ENCODE measurements around the gene FBF1.
"Not testable (repeated sequence)": the region's sequence is repeated elsewhere in the genome, so short reads cannot be mapped to it uniquely, and the experiment has no call there.

The FBF1 gene

DNA sequence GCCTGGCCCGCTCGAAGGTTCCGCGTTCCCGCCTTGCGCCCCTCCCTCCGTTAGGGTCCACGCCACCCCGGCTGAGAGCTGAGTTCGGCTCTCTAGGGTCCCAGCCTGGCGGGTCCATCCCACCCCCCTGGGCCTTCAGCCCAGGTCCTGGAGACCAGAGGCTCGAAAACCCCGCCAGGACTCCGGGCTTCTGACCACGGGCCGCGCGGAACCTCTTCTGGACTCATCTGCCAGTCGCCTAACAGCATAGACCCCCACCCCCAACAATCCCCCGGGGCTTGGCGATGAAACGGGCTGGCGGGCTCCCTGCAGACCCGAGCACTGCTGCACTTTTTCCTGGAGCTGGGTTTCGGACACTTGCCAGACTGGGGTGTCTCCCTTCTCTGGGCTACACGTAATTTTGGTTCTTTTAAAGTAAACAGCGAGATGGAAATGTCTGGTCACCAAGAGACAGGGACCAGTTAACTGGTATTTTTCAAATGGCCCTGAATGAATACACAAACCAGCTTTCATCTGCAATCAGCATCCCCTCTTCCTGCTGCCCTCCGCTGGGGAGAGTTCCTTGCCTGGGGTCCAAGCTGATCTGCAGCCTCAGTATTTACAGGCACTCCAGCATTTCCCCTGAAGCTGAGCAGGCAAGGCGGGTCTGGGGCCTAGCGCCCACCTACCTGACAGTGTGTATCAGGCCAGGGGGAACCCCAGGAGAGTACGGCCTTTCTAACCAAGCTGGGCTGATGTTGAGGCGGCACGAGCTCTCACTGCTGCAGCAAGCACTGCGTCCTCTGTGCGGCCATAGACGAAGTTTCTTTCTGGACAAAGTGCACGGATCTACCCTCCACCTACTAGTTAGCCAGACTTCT is 43.5 kb downstream of the FBF1 start:
- peak overlapping the region; percentile 4 for H3K4me3 ChIP-seq (ENCODE audit: low read depth, low read length)

DNA sequence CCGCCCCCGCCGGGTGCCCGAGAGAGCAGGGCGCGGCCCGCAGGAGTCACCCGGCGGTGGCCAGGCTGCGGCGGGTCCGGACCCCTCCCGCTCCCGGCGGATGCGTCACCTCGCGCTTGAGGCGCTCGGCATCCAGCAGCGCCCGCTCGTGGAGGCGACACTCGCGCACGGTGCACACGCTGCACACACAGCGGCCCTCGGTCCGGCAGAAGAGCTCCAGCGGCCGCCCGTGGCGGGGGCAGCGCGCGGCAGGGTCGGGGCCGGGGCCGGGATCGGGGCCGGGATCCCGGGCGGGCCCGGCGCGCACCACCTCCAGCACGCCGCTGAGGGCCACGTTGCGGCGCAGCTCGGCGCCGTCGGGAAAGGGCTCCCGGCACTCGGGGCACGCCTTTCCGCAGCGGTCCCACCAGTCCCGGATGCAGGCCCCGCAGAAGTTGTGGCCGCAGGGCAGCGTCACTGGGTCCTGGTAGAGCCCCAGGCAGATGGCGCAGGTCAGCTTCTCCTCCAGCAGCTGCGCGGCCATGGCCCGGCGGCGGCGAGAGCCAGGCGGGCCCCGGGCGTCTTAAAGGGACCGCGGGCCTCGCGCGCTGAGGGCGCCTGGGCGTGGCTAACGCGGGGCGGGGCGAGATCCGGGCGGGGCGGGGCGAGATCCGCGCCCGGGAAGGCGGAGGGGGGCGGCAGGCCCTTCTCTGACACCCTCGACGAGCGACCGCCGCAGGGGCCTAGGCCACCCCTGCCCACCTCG is 44.3 kb downstream of the FBF1 start, which contains the start of gene TRIM65:
Gene TRIM65, minus strand, starts transcription at position 537 of the 745 bp plus-strand sequence. Its CDS starts 14 bp downstream, at position 523.
- peak within 1 kb of the TSS; percentile 74 for H3K4me3 ChIP-seq (ENCODE audit: low read depth, low read length)

DNA sequence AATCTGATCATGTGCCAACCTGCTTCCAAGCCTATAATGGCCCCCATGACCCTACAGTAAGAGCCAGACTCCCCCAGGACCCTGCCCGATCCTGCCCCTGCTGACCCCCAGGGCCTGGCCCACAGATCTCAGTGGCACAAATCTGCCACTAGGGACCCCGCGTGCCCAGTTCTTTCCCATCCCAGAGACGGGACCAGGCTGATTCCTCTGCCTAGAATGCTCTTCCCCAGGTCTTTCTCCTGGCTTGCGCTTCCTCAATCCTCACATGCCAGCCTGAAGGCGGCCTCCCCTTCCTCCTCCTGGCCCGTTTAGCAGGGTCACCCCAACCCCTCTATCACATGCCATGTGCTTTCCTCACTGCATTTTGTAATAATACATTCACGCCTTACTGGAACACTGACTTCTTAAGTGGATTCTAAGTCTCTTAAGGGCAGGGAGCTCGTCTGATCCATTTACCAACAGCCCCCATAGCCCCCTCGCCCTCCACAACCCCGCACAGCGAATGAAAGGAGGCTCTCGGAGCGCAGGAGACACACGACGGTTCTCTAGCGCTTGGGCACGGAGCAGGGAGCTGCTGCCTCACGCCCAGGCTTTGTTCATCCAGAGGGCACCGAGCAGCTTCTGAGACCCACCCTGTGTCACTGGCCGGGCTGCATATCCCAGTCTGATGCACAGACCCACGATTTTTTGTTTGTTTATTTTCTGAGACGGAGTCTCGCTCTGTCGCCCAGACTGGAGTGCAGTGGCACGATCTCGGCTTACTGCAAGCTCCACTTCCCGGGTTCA is 45.3 kb downstream of the FBF1 start:
- H3K4me3 ChIP-seq (ENCODE audit: low read depth, low read length): peak overlapping the region; percentile 74

DNA sequence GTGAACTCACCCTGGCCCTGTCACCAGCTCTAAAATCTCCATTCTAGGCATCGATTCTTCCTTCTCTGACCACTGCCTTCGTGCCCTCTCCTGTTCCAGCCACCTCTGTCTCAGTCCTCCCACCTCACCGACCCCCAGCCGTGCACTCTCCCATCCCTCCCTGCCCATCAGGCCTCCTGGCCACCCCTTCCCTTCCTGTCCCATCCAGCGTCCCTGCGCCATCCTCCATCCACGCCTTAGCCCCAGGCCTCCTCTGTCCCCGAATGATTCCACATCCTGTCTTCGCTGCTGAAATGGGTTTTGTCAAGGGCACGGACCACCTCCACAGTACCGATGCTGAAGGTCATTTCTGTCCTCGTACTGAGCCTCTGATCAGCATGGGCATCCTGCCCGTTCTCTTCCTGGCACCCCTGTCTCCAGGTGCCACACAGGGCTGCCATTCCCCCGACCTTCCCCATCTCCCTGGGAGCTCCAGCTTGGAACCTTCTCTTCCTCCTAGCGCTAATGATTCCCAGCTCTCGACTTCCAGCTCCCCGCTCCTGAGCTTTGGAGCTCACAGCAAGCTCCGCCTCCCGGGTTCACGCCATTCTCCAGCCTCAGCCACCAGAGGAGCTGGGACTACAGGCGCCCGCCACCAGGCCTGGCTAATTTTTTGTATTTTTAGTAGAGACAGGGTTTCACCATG is 46.7 kb downstream of the FBF1 start:
- no peak overlapping the region for H3K4me3 ChIP-seq (ENCODE audit: low read depth, low read length)

DNA sequence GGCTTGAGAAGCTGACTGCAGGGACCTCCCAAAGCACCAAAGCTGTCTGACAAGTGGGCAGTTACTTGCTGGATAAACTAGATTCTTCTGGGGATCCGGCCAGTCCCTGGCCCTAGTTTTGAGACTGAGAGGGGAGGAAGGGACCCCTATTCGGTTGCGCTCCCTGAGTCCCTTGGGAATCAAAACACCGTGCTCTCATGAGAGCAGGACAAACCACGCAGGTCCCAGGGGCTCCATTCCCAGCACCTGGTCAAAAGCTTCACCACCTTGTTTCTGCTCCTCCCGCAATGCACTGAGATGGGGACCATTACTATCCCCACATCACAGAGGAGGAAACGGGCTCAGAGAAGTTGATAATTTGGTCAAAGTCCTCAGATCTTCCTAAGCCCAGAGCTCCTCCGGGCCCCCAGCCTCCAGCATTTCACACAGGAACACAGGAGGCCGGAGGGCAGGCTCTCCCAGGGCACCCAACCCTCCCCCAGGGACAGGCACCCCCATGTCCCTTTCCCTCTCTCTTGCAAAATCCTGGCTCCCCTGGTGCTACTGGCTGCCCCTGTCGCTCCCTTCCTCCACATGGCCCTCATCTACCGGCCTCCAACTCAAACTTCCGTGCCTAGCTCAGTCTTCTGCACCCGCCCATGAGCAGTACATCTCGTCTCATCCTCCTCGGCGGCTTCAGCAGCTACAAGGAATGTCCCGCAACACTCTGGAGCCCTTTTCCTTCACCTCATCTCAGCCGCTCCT is 47.4 kb downstream of the FBF1 start:
- no peak overlapping the region for H3K4me3 ChIP-seq (ENCODE audit: low read depth, low read length)

DNA sequence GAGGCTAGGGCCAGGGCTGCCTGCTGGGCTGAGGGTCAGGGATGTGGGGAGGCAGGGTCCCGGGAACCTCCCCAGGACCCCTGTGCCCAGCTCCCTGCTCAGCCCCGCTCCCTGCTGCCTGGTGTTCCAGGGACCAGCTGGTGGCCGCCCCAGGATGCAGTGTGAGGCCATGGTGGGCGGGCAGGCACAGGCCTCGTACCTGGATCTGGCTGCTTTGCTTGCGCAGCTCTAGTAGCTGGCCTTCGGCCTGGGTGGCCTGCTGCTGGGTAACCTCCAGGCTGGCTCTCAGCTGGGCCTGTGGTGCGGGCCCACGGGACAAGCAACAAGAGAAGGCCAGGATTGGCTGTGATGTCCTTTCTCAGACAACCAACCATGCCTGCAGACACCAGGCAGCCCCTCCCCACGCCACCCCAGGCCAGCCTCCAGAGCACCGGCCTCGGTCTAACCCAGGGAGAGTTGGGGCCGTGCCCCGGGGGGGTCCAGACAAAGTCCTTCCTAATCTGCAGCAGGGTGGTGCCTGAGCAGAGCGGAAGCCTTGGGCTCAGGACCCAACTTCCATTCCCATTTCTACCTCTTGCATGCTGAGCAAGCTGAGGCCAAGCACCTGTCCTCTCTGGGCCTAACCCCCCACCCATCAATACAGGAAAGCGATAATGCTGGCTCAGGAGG is 48.2 kb downstream of the FBF1 start:
- no peak overlapping the region for H3K4me3 ChIP-seq (ENCODE audit: low read depth, low read length)

DNA sequence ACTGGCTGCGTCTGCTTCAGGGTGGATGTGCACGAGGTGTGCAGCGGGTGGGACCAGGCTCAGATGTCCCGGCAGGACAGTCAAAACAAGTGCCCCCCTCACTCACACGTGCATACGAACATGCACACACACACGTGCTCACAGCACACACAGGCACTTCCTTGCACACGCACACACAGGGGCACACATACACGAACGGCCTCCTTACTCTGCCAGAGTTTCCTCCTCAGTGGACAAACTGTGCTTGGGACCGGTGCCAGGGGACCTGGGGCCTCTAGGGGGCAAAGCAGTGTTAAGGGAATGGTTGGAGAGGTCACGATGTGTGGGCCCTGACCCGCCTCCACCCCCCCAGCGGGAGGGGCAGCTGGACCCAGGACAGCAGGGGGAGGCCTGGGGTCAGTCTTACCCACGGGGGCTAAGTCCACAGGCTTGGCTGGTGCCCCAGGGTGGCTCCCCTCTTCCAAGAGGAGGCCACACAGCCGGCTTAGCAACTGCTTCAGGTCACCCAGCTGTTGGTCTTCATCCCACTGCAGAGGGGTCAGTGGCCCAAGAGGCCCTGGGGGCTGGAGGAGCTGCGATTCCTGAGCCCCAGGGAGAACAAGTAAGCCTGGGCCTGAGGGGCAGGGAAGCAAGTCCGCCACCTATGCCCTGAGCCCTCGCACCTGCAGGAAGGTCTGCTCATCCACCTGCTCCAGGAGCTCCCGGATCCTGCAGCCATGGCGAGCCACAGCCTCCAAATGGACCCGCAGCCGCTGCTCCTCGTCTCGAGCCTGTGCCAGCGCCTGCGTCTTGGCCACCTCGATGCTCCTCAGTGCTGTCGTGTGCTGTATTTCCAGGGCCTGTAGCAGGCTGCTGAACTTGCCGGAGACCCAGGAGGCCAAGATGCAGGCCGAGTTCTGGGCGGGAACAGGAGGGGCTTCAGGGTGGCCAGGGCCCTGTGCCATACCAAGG is 49.0 kb downstream of the FBF1 start:
- no peak overlapping the region for H3K4me3 ChIP-seq (ENCODE audit: low read depth, low read length)

DNA sequence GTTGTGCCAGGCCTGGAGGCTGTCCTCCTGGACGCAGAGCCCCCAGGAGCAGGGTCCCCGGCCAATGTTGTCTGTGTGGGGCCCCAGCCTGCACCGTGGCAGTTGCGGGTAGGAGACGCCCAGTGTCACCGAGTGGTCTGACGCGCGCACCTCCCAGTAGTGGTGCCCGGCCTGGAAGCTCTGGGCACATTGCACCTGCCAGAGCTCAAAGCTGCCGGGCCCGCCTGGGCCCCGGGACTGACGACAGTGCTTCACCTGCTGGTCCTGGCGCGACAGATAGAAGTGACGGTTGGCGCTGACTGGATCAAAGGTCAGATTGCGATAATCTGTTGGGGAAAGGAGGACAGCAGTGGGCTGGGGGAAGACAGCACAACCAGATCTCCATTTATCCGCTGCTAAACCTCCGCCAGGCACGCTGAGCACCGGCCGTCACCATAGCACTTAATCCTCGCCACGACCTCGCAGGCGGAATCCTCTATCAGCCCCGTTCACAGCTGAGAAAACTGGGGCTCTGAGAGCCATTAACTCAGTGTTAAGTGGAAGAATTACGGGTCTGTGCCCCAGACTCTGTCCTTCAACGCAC is 49.7 kb downstream of the FBF1 start:
- H3K4me3 ChIP-seq (ENCODE audit: low read depth, low read length): no peak overlapping the region

DNA sequence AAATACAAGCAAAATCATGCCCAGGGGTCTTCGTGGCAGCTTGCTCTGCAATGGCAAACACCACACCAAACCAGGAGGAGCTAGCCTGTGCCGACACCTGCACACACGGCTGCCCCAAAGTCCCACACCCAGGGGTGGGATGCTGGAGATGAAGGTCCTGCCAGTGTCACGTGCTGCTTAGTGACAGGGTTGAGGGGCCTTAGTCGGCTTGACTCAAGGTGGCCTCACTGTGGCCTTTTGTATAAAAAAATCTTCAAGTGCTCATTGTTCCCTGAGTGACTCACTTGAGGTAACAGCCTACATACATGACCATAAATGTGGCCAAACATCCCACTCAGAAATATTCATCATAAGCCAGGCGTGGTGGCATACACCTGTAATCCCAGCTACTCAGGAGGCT is 51.4 kb downstream of the FBF1 start:
- no peak overlapping the region for H3K4me3 ChIP-seq (ENCODE audit: low read depth, low read length)

DNA sequence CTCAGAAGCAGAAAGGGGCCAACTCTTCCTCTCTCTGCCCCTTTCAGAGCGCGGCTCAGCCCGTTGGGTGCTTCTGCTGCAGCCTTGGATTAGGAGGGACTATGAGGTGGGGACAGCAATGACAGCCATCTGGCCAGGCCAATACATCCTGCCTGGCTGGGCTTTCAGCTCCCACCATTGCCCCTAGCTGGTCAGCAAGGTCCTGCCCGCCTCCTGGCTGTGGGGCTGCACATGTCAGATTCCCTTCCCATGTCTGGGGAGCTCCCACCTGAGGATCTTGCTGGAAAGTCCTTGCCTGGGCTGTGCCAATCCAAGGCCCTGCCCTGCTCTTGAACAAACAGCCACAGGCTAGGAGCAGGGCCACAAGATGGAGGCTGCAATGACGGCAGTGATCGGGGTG is 52.4 kb downstream of the FBF1 start:
- no peak overlapping the region for H3K4me3 ChIP-seq (ENCODE audit: low read depth, low read length)

DNA sequence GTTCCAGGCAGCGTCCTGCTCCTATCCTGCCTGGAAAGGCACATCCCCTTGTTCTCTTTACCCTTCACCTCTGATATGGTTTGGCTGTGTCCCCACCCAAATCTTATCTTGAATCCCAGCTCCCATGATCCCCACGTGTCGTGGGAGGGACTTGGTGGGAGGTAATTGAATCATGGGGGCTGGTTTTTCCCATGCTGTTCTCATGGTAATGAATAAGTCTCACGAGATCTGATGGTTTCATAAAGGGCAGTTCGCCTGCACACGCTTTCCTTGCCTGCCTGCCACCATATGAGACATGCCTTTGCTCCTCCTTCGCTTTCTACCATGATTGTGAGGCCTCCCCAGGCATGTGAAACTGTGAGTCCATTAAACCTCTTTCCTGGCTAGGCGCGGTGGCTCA is 55.0 kb downstream of the FBF1 start:
- H3K4me3 ChIP-seq (ENCODE audit: low read depth, low read length): not testable (repeated sequence)

DNA sequence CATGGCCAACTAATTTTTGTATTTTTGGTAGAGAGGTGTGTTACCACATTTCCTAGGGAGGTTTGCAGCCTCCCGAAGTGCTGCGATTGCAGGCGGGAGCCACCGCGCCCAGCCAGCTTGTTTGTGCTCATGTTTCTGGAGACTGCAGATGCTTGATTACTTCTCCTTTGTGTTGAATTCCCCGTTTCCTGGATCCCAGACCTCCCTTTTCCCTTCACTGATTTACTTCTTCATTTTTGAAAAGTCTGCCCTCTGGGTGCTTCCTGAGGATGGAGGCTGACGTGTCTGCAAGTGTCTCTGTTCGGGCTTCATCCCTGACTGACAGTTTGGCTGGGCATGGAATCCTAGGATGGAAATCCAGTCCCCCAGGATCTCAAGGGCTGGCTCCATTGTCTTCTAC is 55.4 kb downstream of the FBF1 start:
- no peak overlapping the region for H3K4me3 ChIP-seq (ENCODE audit: low read depth, low read length)

DNA sequence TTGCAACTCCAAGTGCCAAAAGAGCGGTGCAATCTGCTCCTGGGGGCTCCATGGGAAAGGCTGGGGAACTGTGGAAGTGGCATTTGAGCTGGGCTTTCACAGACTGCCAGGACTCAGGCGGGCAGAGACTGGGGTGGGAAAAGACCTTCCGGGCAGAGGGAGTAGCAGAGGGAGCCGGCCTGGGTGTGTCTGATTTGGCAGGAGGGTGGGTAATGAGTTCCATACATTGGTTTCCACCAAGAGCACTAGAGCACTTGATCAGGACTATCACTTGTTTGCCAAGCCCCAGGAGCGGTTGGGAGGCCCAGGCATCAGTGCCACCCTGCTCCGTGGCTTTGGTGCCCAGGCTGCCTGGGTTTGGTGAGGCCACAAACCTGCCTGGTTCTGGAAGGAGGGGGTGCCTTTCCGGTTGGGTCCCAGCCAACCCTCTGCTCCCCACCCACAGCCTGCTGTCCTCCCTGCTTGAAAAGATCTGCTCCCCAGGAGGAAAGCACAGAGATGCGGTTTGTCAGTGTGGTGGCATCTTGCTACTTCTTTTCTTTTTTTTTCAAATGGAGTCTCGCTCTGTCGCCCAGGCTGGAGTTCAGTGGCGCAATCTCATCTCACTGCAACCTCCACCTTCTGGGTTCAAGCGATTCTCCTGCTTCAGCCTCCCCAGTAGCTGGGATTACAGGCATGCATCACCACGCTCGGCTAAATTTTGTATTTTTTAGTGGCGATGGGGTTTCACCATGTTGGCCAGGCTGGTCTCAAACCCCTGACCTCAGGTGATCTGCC is 59.0 kb downstream of the FBF1 start:
- H3K4me3 ChIP-seq (ENCODE audit: low read depth, low read length): no peak overlapping the region

DNA sequence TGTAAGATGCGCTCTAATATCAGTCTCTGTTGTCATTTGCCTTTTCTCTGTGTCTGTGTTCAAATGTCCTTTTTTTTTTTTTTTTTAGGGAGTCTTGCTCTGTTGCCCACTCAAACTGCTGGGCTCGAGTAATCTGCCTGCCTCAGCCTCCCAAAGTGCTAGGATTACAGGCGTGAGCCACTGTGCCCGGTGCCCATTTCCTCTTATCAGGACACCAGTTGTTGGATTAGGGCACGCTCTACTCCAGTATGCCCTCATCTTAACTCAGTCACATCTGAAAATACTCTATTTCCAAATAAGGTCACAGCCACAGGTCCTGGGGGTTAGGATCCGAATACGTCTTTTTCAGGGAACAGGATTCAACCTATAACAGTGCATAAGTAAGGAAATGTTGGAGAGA is 60.6 kb downstream of the FBF1 start:
- H3K4me3 ChIP-seq (ENCODE audit: low read depth, low read length): no peak overlapping the region

DNA sequence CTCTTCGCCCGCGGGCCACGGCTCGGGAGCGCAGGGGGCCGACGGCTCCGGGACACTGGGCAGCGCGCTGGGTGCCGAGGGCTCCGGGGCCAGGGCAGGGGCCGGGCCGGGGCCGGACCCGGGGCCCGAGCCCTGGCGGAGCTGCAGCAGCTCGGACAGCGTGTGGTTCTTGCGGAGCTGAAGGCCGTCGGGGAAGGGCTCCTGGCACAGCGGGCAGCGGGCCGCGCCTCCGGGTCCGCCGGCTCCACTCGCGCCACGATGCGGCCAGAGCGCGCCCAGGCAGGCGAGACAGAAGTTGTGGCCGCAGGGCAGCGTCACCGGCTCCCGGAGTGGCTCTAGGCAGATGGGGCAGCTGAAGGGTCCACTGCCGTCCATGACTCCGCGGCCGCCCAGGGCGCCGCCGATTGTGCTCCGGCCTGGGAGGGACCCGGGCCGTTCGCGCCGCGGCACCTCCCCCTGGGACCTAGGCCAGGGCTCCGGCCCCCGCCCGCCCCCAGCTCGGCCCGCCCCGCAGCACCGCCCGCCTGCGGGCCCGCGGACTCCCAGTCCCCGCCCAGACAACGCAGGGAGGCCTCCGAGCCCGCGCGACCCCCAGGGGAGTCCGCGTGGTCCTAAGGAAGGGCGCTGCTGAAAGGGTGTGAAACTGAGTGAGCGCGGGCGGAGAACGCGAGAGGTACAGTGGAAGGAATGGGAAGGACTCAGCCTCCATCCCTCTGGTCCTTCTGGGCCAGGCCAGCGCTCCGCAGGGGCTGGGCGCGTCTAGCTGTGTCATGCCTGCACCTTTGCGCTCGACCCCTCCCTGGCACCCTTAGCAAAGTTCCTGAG is 62.5 kb downstream of the FBF1 start, which contains the start of gene TRIM47:
Gene TRIM47, minus strand, starts transcription at position 408 of the 825 bp plus-strand sequence. Its CDS starts 33 bp downstream, at position 375.
- peak within 1 kb of the TSS; percentile 42 for H3K4me3 ChIP-seq (ENCODE audit: low read depth, low read length)

DNA sequence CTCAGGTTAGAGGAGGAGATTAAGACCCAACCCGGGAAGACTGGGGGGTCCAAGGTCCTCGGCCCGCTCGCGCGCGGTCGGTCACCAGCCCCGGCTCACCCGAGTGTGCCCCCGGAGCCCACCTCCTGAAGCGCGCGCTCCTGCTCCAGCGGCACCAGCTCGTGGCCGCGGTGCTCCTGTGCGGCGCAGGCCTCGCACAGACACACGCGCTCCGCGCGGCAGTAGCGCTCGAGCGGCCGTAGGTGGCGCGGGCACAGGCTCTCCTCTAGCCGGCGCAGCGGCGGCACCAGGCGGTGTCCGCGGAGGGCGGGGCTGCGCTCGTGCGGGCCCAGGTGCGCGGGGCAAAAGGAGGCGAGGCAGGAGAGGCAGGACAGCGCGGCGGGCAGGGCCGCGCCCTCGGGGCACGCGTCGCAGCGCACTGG is 63.1 kb downstream of the FBF1 start:
- peak overlapping the region; percentile 42 for H3K4me3 ChIP-seq (ENCODE audit: low read depth, low read length)
